BE2C (cell line): ENCODE measurements around the gene ETDA.

ENCODE experiments used
- DNase-seq: peaks from one replicate; pipeline ENCODE4 v3.0.0-alpha.2; 2020
- H3K27me3 ChIP-seq: fragments of 250-450 bp; sonication (Bioruptor Pico); 2 replicates; pipeline ENCODE4 v1.5.1; 2020; ENCODE audit warnings: mild to moderate bottlenecking
- H3K36me3 ChIP-seq: fragments of 250-450 bp; sonication (Bioruptor Pico); 2 replicates; pipeline ENCODE4 v1.5.1; 2020; ENCODE audit warnings: mild to moderate bottlenecking
- H3K4me1 ChIP-seq: fragments of 250-450 bp; sonication (Bioruptor Pico); 2 replicates; pipeline ENCODE4 v1.5.1; 2020
- H3K4me3 ChIP-seq: 2 replicates; pipeline ENCODE4 v1.5.1; 2011; ENCODE audit warnings: low read depth, low read length
- H3K9me3 ChIP-seq: fragments of 250-450 bp; sonication (Bioruptor Pico); 2 replicates; pipeline ENCODE4 v1.5.1; 2020
- CTCF ChIP-seq: IDR thresholded peaks from 2 replicates; pipeline ENCODE4 v1.5.1; 2012; ENCODE audit warnings: mild to moderate bottlenecking, low read depth, low read length

Gene ETDA

GRCh38 chrX:135302269-135302873 lies 50.5 kb downstream of the ETDA start:
- H3K4me3 ChIP-seq = no peak overlapping the region
- H3K36me3 ChIP-seq = no peaks in the 10 kb centered on the region
- no peaks in the 10 kb centered on the region for H3K27me3 ChIP-seq
- no peaks in the 10 kb centered on the region for H3K9me3 ChIP-seq
- H3K4me1 ChIP-seq = no peaks in the 10 kb centered on the region
- no peak for DNase-seq
- TF ChIP-seq CTCF = no peak
